Liver (tissue), 10 donors: ENCODE data around the gene COG4. TPM values are rescaled to one million over a fixed set of nuclear protein-coding genes. Genes with fewer than 3 reads are reported as not detected.

Source experiments
- DNase-seq: peaks from one replicate; pipeline ENCODE4 v3.0.0-alpha.2; 2017; ENCODE audit warnings: low spot score
- H3K27ac ChIP-seq, 2 donors: one replicate each; pipeline ENCODE4 v1.7.0; 2013; ENCODE audit warnings: inconsistent platforms in 2 of 2, low read length in 2 of 2, control low read depth in 1 of 2, low read depth in 1 of 2, mild to moderate bottlenecking in 1 of 2
- H3K27me3 ChIP-seq, 4 donors: one replicate each; pipeline versions ENCODE4 v1.6.1 to v1.7.0; 2013; ENCODE audit warnings: low read length in 3 of 4, inconsistent platforms in 1 of 4, mild to moderate bottlenecking in 1 of 4, moderate library complexity in 1 of 4; ENCODE audit not compliant: control insufficient read depth in 4 of 4, insufficient read depth in 4 of 4
- H3K36me3 ChIP-seq, 4 donors: one replicate each; pipeline versions ENCODE4 v1.6.1 to v1.7.0; 2013; ENCODE audit warnings: low read length in 3 of 4, mild to moderate bottlenecking in 3 of 4, low read depth in 1 of 4, moderate library complexity in 1 of 4; ENCODE audit not compliant: control insufficient read depth in 4 of 4, insufficient read depth in 3 of 4
- H3K4me1 ChIP-seq, 4 donors: one replicate each; pipeline versions ENCODE4 v1.6.1 to v1.7.0; 2013; ENCODE audit warnings: low read length in 3 of 4, mild to moderate bottlenecking in 3 of 4, moderate library complexity in 1 of 4; ENCODE audit not compliant: control insufficient read depth in 4 of 4, insufficient read depth in 4 of 4
- H3K4me3 ChIP-seq, 3 donors: one replicate each; pipeline versions ENCODE4 v1.6.1 to v1.7.0; 2013; ENCODE audit warnings: low read length in 3 of 3, control low read depth in 1 of 3, low read depth in 1 of 3, mild to moderate bottlenecking in 1 of 3
- H3K9ac ChIP-seq, 2 donors: one replicate each; pipeline ENCODE4 v1.7.0; 2013; ENCODE audit warnings: low read length in 2 of 2, mild to moderate bottlenecking in 2 of 2, moderate library complexity in 2 of 2, control low read depth in 1 of 2, low read depth in 1 of 2
- H3K9me3 ChIP-seq, 4 donors: one replicate each; pipeline versions ENCODE4 v1.6.1 to v1.7.0; 2013; ENCODE audit warnings: low read length in 3 of 4; ENCODE audit not compliant: control insufficient read depth in 4 of 4
- SP1 ChIP-seq: IDR thresholded peaks from 2 replicates; pipeline ENCODE4 v1.6.1; 2018; ENCODE audit warnings: antibody characterized with exemption, mild to moderate bottlenecking
- WGBS: extraction: QIAGEN DNeasy Blood & Tissue Kit; methylation state at CpG from one replicate; pipeline ENCODE4 v1.1.7; 2013; 5-methylcytosine and 5-hydroxymethylcytosine counted together
- polyA plus RNA-seq, 2 donors: library from polyadenylated mRNA; stranded (reverse) in 1 of 2; unstranded in 1 of 2; fragments of 200-250 nt in 1 of 2; fragments of >200 nt in 1 of 2; fragmentation: Nextera tagmentation in 1 of 2; extraction: Ambion mirVana in 1 of 2; gene quantifications; one replicate each; pipeline versions ENCODE4 v1.2.1 to v1.2.3, GENCODE V29; 2013 to 2015
- small RNA-seq: library from RNA; depleted of rRNA; stranded (forward); fragments of <200 nt; gene quantifications from one replicate; pipeline ENCODE3, GENCODE V24; 2014
- total RNA-seq, 2 donors: library from RNA; depleted of rRNA; stranded (reverse); fragments of >200 nt; gene quantifications; one replicate each; pipeline ENCODE4 v1.2.3, GENCODE V29; 2014
- TF ChIP-seq, protein P1 (sequence below): IDR thresholded peaks from 2 replicates; pipeline ENCODE4 v1.6.1; 2016; ENCODE audit warnings: antibody characterized with exemption
- donor health status: healthy.
- donor health status: healthy.
- donor health status: healthy.
- donor health status: healthy.
- donor health status: healthy.

COG4 gene
- total and polyA plus RNA-seq, 4 donors, result 15.3 to 59.5 (median 27.2) TPM

DNA sequence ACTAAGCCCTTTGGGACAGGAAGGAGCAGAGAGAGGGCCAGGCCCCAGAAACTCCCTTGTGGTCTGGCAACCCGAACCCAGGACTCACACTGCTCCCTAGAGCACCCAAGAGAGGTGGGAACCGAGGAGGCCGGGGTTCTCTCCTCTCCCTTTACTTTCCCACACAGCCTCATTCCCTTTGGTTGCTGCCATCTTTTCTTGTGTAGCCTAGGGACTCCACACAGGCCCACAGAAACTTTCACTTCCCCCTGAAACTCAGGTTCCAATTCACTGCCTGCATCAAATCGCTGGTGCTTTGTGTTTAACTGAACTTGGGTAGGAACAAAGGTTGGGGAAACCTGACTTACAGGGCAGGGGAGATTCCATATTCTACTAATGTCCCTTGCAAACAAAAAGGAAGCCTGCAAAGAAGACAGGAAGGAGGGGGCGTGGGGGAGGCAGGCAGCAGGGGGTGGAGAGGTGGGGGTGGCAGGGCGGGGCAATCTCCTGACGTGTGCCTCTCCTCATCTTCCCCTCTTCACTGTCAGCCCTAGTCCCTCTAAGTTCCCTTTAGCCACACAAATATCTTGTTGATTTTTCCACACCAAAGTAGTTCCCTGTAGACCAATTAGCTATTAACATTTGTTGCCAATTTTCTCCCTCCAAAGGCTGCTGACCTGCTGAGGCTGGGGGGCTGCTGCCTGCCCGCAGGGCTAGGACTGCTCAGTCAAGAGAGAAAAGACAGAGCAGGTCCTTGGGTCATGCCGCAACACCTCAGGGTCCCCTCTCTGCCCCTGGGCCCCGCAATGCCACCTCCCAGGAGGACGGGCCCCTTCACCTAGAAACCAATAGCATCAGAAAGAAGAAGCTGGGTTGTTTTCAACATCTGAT lies 92.5 kb downstream of the COG4 start:
- H3K27ac ChIP-seq, result peak overlapping the region; percentile 63 to 70
- peak; percentile 7 for TF ChIP-seq SP1
- TF ChIP-seq, protein P1, sequence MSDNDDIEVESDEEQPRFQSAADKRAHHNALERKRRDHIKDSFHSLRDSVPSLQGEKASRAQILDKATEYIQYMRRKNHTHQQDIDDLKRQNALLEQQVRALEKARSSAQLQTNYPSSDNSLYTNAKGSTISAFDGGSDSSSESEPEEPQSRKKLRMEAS, result no peak
- peaks cover 30 to 46% (median 33%) of the 10 kb centered on the region in 4 donors for H3K4me1 ChIP-seq
- peak overlapping the region in 1 of 2 donors; percentile 14 for H3K9ac ChIP-seq
- H3K27me3 ChIP-seq, result no peaks in the 10 kb centered on the region
- no peak overlapping the region for H3K4me3 ChIP-seq
- WGBS, result 71% methylated on average over 11 of the region's 11 CpGs
- DNase-seq, result peak; percentile 63
- H3K36me3 ChIP-seq, result no peaks in the 10 kb centered on the region
- H3K9me3 ChIP-seq, result no peaks in the 10 kb centered on the region

Small RNA genes lying within 50 kb of the gene (small RNA-seq; reads per million reads assigned to genes)
- gene RNU6-23P (0.35 reads per million, percentile 38 among the genes with 10 or more reads in this experiment), gene RPS27P26 (not detected), gene SNORD111 (147 reads per million, percentile 98 among the genes with 10 or more reads in this experiment), gene SNORD111B (36.8 reads per million, percentile 97 among the genes with 10 or more reads in this experiment)

Other genes starting within 250 kb of the COG4 start
- gene AARS1, start 234.0 kb downstream of the COG4 start, total RNA-seq, result 100 to 1,000 TPM in 1 of 2 donors, 10 to 100 TPM in 1; 54.1 to 121 TPM
- 10 to 100 TPM; 53.7 to 73.9 TPM for gene AARS1, start 234.0 kb downstream of the COG4 start, polyA plus RNA-seq
- gene DDX19B, start 224.4 kb downstream of the COG4 start, total RNA-seq, result 10 to 100 TPM; 11.3 to 16.2 TPM
- gene DDX19B, start 224.4 kb downstream of the COG4 start, polyA plus RNA-seq, result 10 to 100 TPM; 16.7 to 21.4 TPM
- gene DDX19A, start 176.7 kb downstream of the COG4 start, total RNA-seq, result 10 to 100 TPM; 18.9 to 27.8 TPM
- gene DDX19A, start 176.7 kb downstream of the COG4 start, polyA plus RNA-seq, result 10 to 100 TPM; 15.9 to 18.1 TPM
- 10 to 100 TPM; 16.1 to 53.1 TPM for gene ST3GAL2, start 84.5 kb downstream of the COG4 start, total RNA-seq
- 1 to 10 TPM; 3.9 to 9.8 TPM for gene ST3GAL2, start 84.5 kb downstream of the COG4 start, polyA plus RNA-seq
- gene FCSK, start 69.0 kb downstream of the COG4 start, total RNA-seq, result 10 to 100 TPM in 1 of 2 donors, 1 to 10 TPM in 1; 7.3 to 20.2 TPM
- gene FCSK, start 69.0 kb downstream of the COG4 start, polyA plus RNA-seq, result 1 to 10 TPM; 4.3 to 9.7 TPM
- 10 to 100 TPM; 56.6 to 77.8 TPM for gene SF3B3, start 262 bp upstream of the COG4 start, total RNA-seq
- 10 to 100 TPM; 38.9 to 49.8 TPM for gene SF3B3, start 262 bp upstream of the COG4 start, polyA plus RNA-seq
- under 1 TPM; 0.25 to 0.93 TPM for gene IL34, start 123.0 kb upstream of the COG4 start, total RNA-seq
- under 1 TPM; 0.40 to 0.43 TPM for gene IL34, start 123.0 kb upstream of the COG4 start, polyA plus RNA-seq
- gene MTSS2, start 162.5 kb upstream of the COG4 start, total RNA-seq, result 10 to 100 TPM; 26.7 to 45.1 TPM
- gene MTSS2, start 162.5 kb upstream of the COG4 start, polyA plus RNA-seq, result 10 to 100 TPM in 1 of 2 donors, 1 to 10 TPM in 1; 3.8 to 95.7 TPM